Liver (tissue), 9 donors: ENCODE results near the gene FBXW7. TPM values are rescaled to one million over a fixed set of nuclear protein-coding genes. Genes with fewer than 3 reads are reported as not detected.

Experiments
- DNase-seq: peaks from one replicate; pipeline ENCODE4 v3.0.0-alpha.2; 2017; ENCODE audit warnings: low spot score
- H3K27ac ChIP-seq, 2 donors: one replicate each; pipeline ENCODE4 v1.7.0; 2013; ENCODE audit warnings: inconsistent platforms in 2 of 2, low read length in 2 of 2, control low read depth in 1 of 2, low read depth in 1 of 2, mild to moderate bottlenecking in 1 of 2
- H3K27me3 ChIP-seq, 4 donors: one replicate each; pipeline versions ENCODE4 v1.6.1 to v1.7.0; 2013; ENCODE audit warnings: low read length in 3 of 4, inconsistent platforms in 1 of 4, mild to moderate bottlenecking in 1 of 4, moderate library complexity in 1 of 4; ENCODE audit not compliant: control insufficient read depth in 4 of 4, insufficient read depth in 4 of 4
- H3K36me3 ChIP-seq, 4 donors: one replicate each; pipeline versions ENCODE4 v1.6.1 to v1.7.0; 2013; ENCODE audit warnings: low read length in 3 of 4, mild to moderate bottlenecking in 3 of 4, low read depth in 1 of 4, moderate library complexity in 1 of 4; ENCODE audit not compliant: control insufficient read depth in 4 of 4, insufficient read depth in 3 of 4
- H3K4me1 ChIP-seq, 4 donors: one replicate each; pipeline versions ENCODE4 v1.6.1 to v1.7.0; 2013; ENCODE audit warnings: low read length in 3 of 4, mild to moderate bottlenecking in 3 of 4, moderate library complexity in 1 of 4; ENCODE audit not compliant: control insufficient read depth in 4 of 4, insufficient read depth in 4 of 4
- H3K4me3 ChIP-seq, 3 donors: one replicate each; pipeline versions ENCODE4 v1.6.1 to v1.7.0; 2013; ENCODE audit warnings: low read length in 3 of 3, control low read depth in 1 of 3, low read depth in 1 of 3, mild to moderate bottlenecking in 1 of 3
- H3K9ac ChIP-seq, 2 donors: one replicate each; pipeline ENCODE4 v1.7.0; 2013; ENCODE audit warnings: low read length in 2 of 2, mild to moderate bottlenecking in 2 of 2, moderate library complexity in 2 of 2, control low read depth in 1 of 2, low read depth in 1 of 2
- H3K9me3 ChIP-seq, 4 donors: one replicate each; pipeline versions ENCODE4 v1.6.1 to v1.7.0; 2013; ENCODE audit warnings: low read length in 3 of 4; ENCODE audit not compliant: control insufficient read depth in 4 of 4
- ATF3 ChIP-seq: IDR thresholded peaks from 2 replicates; pipeline ENCODE4 v1.6.1; 2016; ENCODE audit warnings: antibody characterized with exemption
- CTCF ChIP-seq: fragments of 150-350 bp; IDR thresholded peaks from 2 replicates; pipeline ENCODE4 v1.5.1; 2017; ENCODE audit warnings: improper control_type of control experiment, low read depth, low read length; ENCODE audit not compliant: missing input control
- EGR1 ChIP-seq, 2 donors: IDR thresholded peaks; 2 replicates each; pipeline ENCODE4 v1.6.1; 2016 to 2018; ENCODE audit warnings: antibody characterized with exemption in 2 of 2, low read depth in 2 of 2
- FOXA1 ChIP-seq: IDR thresholded peaks from 2 replicates; pipeline ENCODE4 v1.6.1; 2016; ENCODE audit warnings: antibody characterized with exemption
- GABPA ChIP-seq, 2 donors: IDR thresholded peaks in 1 of 2; conservative IDR thresholded peaks in 1 of 2; 2 replicates each; pipeline ENCODE4 v1.6.1; 2016; ENCODE audit warnings: antibody characterized with exemption in 2 of 2, mild to moderate bottlenecking in 1 of 2, moderate library complexity in 1 of 2
- HNF4A ChIP-seq, 2 donors: conservative IDR thresholded peaks; 2 replicates each; pipeline ENCODE4 v1.6.1; 2016; ENCODE audit warnings: antibody characterized with exemption in 2 of 2, mild to moderate bottlenecking in 2 of 2
- HNF4G ChIP-seq: IDR thresholded peaks from 2 replicates; pipeline ENCODE4 v1.6.1; 2016; ENCODE audit warnings: antibody characterized with exemption
- MAX ChIP-seq: IDR thresholded peaks from 2 replicates; pipeline ENCODE4 v1.6.1; 2016; ENCODE audit warnings: antibody characterized with exemption
- NR2F2 ChIP-seq: IDR thresholded peaks from 2 replicates; pipeline ENCODE4 v1.6.1; 2016; ENCODE audit warnings: antibody characterized with exemption
- RAD21 ChIP-seq, 2 donors: IDR thresholded peaks; 2 replicates each; pipeline ENCODE4 v1.6.1; 2016; ENCODE audit warnings: antibody characterized with exemption in 2 of 2, mild to moderate bottlenecking in 2 of 2
- REST ChIP-seq: IDR thresholded peaks from 2 replicates; pipeline ENCODE4 v1.6.1; 2016; ENCODE audit warnings: antibody characterized with exemption, mild to moderate bottlenecking
- SP1 ChIP-seq: IDR thresholded peaks from 2 replicates; pipeline ENCODE4 v1.6.1; 2018; ENCODE audit warnings: antibody characterized with exemption, mild to moderate bottlenecking
- TAF1 ChIP-seq: conservative IDR thresholded peaks from 2 replicates; pipeline ENCODE4 v1.6.1; 2016; ENCODE audit warnings: antibody characterized with exemption, mild to moderate bottlenecking
- YY1 ChIP-seq: IDR thresholded peaks from 2 replicates; pipeline ENCODE4 v1.6.1; 2016; ENCODE audit warnings: antibody characterized with exemption, mild to moderate bottlenecking
- ZBTB33 ChIP-seq: IDR thresholded peaks from 2 replicates; pipeline ENCODE4 v1.6.1; 2016; ENCODE audit warnings: antibody characterized with exemption
- WGBS: extraction: QIAGEN DNeasy Blood & Tissue Kit; methylation state at CpG from one replicate; pipeline ENCODE4 v1.1.7; 2013; 5-methylcytosine and 5-hydroxymethylcytosine counted together
- polyA plus RNA-seq, 2 donors: library from polyadenylated mRNA; stranded (reverse) in 1 of 2; unstranded in 1 of 2; fragments of 200-250 nt in 1 of 2; fragments of >200 nt in 1 of 2; fragmentation: Nextera tagmentation in 1 of 2; extraction: Ambion mirVana in 1 of 2; gene quantifications; one replicate each; pipeline versions ENCODE4 v1.2.1 to v1.2.3, GENCODE V29; 2013 to 2015
- total RNA-seq, 2 donors: library from RNA; depleted of rRNA; stranded (reverse); fragments of >200 nt; gene quantifications; one replicate each; pipeline ENCODE4 v1.2.3, GENCODE V29; 2014
- donor health status: healthy.
- donor health status: healthy.
- donor health status: healthy.
- donor health status: healthy.
- donor health status: healthy.

The FBXW7 gene
- total and polyA plus RNA-seq, 4 donors: 4.0 to 56.9 (median 16.1) TPM

- TF ChIP-seq ZBTB33 (no peak), HNF4G (no peak), TAF1 (no peak), YY1 (no peak), NR2F2 (no peak), SP1 (no peak), ATF3 (no peak), CTCF (no peak), FOXA1 (no peak), MAX (no peak), REST (no peak), RAD21 (IDR thresholded peaks at IDR 0.05) (no peak), GABPA (IDR thresholded peaks at IDR 0.05 in 1 of 2, conservative IDR thresholded peaks at IDR 0.05 in 1 of 2) (no peak), EGR1 (IDR thresholded peaks at IDR 0.05; ENCODE audit: low read depth in 2 of 2) (no peak)
- H3K27ac ChIP-seq: no peak overlapping the region
- no peak overlapping the region for H3K9ac ChIP-seq
- H3K36me3 ChIP-seq: peaks cover 0 to 40% (median 24%) of the 10 kb centered on the region in 4 donors
- H3K4me1 ChIP-seq: no peaks in the 10 kb centered on the region
- H3K27me3 ChIP-seq: no peaks in the 10 kb centered on the region
- no peak for DNase-seq
- WGBS: 92% methylated on average over 6 of the region's 6 CpGs
- no peaks in the 10 kb centered on the region for H3K9me3 ChIP-seq
- H3K4me3 ChIP-seq: no peak overlapping the region
Observed at GRCh38 chr4:152327606-152328453, 208.1 kb downstream of the FBXW7 start.

- DNase-seq: no peak
- no peaks in the 10 kb centered on the region for H3K27me3 ChIP-seq
- 96% methylated on average over 5 of the region's 5 CpGs for WGBS
- H3K9ac ChIP-seq: no peak overlapping the region
- no peak overlapping the region for H3K27ac ChIP-seq
- H3K9me3 ChIP-seq: no peaks in the 10 kb centered on the region
- peaks cover 0 to 41% (median 31%) of the 10 kb centered on the region in 4 donors for H3K36me3 ChIP-seq
- no peaks in the 10 kb centered on the region for H3K4me1 ChIP-seq
- H3K4me3 ChIP-seq: no peak overlapping the region
- TF ChIP-seq GABPA (IDR thresholded peaks at IDR 0.05 in 1 of 2, conservative IDR thresholded peaks at IDR 0.05 in 1 of 2) (no peak), YY1 (no peak), ZBTB33 (no peak), CTCF (no peak), HNF4A (conservative IDR thresholded peaks at IDR 0.05) (no peak)
Observed at GRCh38 chr4:152325831-152326230, 210.1 kb downstream of the FBXW7 start.
